Left forelimb (tissue), 1 donor: ENCODE measurements around the gene SELENOW.

Experiments used
- DNase-seq: peaks from one replicate; pipeline ENCODE4 v3.0.0-alpha.2; 2018; ENCODE audit warnings: low spot score

The SELENOW gene

GRCh38 chr19:47820410-47820809, 41.9 kb downstream of the SELENOW start:
- DNase-seq: no peak

GRCh38 chr19:47821460-47822020, 43.0 kb downstream of the SELENOW start, which contains the start of gene CRX:
Gene CRX, plus strand, starts transcription at chr19:47821937. Its CDS starts 12,507 bp downstream, at chr19:47834444.
- no peak for DNase-seq

GRCh38 chr19:47824396-47824795, 45.9 kb downstream of the SELENOW start:
- no peak for DNase-seq

- no peak for DNase-seq
These were observed 48.3 kb downstream of the SELENOW start for GRCh38 chr19:47826800-47827199.

- DNase-seq: no peak
These were observed 54.2 kb downstream of the SELENOW start for GRCh38 chr19:47832723-47833122.
